NCI-H510A (cell line): ENCODE results near the gene DNA2.

ENCODE experiments used
- DNase-seq: peaks from one replicate; lab custom pipeline; 2025; lab: John Stamatoyannopoulos, UW

The DNA2 gene

GRCh38 chr10:68364101-68364886, 107.5 kb downstream of the DNA2 start:
- DNase-seq: no peak
